ENCODE measurements around the gene ARHGAP15. TPM values are rescaled to one million over a fixed set of nuclear protein-coding genes. Genes with fewer than 3 reads are reported as not detected.

The ARHGAP15 gene
- polyA plus RNA-seq, 1 experiment, result not detected

GRCh38 chr2:143525402-143525860, 396.2 kb downstream of the ARHGAP15 start:
- ChIA-PET CTCF (interaction anchor here (1.0 to 1.6 kb wide), 4 partner anchors 12 to 954 kb away, joined by 3 read pairs; no protein-coding TSS in a partner anchor), POLR2A (interaction anchor here (0.7 kb wide), 1 partner anchor 1397 kb away, joined by 4 read pairs; no protein-coding TSS in a partner anchor)
- H3K36me3 ChIP-seq (ENCODE audit: control insufficient read depth, insufficient read depth, low read length), result no peaks in the 10 kb centered on the region
- H3K27me3 ChIP-seq (ENCODE audit: control insufficient read depth, insufficient read depth, low read length), result no peaks in the 10 kb centered on the region
- H3K4me3 ChIP-seq (ENCODE audit: low read depth, low read length), result no peak overlapping the region
- no peak for DNase-seq (ENCODE audit: low read depth)
- TF ChIP-seq CTCF (IDR thresholded peaks at IDR 0.05; ENCODE audit: insufficient read depth, low read depth, low read length), result no peak

GRCh38 chr2:143526498-143526897, 397.3 kb downstream of the ARHGAP15 start:
- H3K4me3 ChIP-seq (ENCODE audit: low read depth, low read length), result no peak overlapping the region
- no peaks in the 10 kb centered on the region for H3K27me3 ChIP-seq (ENCODE audit: control insufficient read depth, insufficient read depth, low read length)
- H3K36me3 ChIP-seq (ENCODE audit: control insufficient read depth, insufficient read depth, low read length), result no peaks in the 10 kb centered on the region
- DNase-seq (ENCODE audit: low read depth), result no peak
- TF ChIP-seq CTCF (IDR thresholded peaks at IDR 0.05; ENCODE audit: insufficient read depth, low read depth, low read length), result no peak
- CTCF ChIA-PET, result interaction anchor here (1.6 kb wide), 1 partner anchor 31 kb away, joined by 3 read pairs; no protein-coding TSS in a partner anchor
- POLR2A ChIA-PET, result no interaction called here

GRCh38 chr2:143528021-143528420, 398.8 kb downstream of the ARHGAP15 start:
- ChIA-PET CTCF (no interaction called here), POLR2A (no interaction called here)
- no peak for TF ChIP-seq CTCF (IDR thresholded peaks at IDR 0.05; ENCODE audit: insufficient read depth, low read depth, low read length)
- DNase-seq (ENCODE audit: low read depth), result no peak
- Histone ChIP-seq H3K36me3 (ENCODE audit: control insufficient read depth, insufficient read depth, low read length) (no peaks in the 10 kb centered on the region), H3K4me3 (ENCODE audit: low read depth, low read length) (no peak overlapping the region), H3K27me3 (ENCODE audit: control insufficient read depth, insufficient read depth, low read length) (no peaks in the 10 kb centered on the region)

GRCh38 chr2:143529118-143529720, 400.0 kb downstream of the ARHGAP15 start:
- Histone ChIP-seq H3K27me3 (ENCODE audit: control insufficient read depth, insufficient read depth, low read length) (no peaks in the 10 kb centered on the region), H3K4me3 (ENCODE audit: low read depth, low read length) (no peak overlapping the region), H3K36me3 (ENCODE audit: control insufficient read depth, insufficient read depth, low read length) (no peaks in the 10 kb centered on the region)
- no peak for DNase-seq (ENCODE audit: low read depth)
- POLR2A ChIA-PET, result no interaction called here
- TF ChIP-seq CTCF (IDR thresholded peaks at IDR 0.05; ENCODE audit: insufficient read depth, low read depth, low read length), result no peak
- CTCF ChIA-PET, result interaction anchor here (0.6 to 1.0 kb wide), 2 partner anchors 15 to 995 kb away, joined by 3 read pairs; no protein-coding TSS in a partner anchor

- CTCF ChIA-PET, result no interaction called here
- no peaks in the 10 kb centered on the region for H3K36me3 ChIP-seq (ENCODE audit: control insufficient read depth, insufficient read depth, low read length)
- DNase-seq (ENCODE audit: low read depth), result peak; percentile 56
- POLR2A ChIA-PET, result no interaction called here
- TF ChIP-seq CTCF (IDR thresholded peaks at IDR 0.05; ENCODE audit: insufficient read depth, low read depth, low read length), result no peak
- H3K4me3 ChIP-seq (ENCODE audit: low read depth, low read length), result no peak overlapping the region
- no peaks in the 10 kb centered on the region for H3K27me3 ChIP-seq (ENCODE audit: control insufficient read depth, insufficient read depth, low read length)
Observed at GRCh38 chr2:143530758-143531157, 401.5 kb downstream of the ARHGAP15 start.
